Loucy (cell line): Measurements from ENCODE around the gene FAM177A1.

Experiments
- CTCF ChIP-seq: fragments of 200-600 bp; sonication (generic); conservative IDR thresholded peaks from 2 replicates; pipeline ENCODE4 v1.5.1; 2014; ENCODE audit warnings: mild to moderate bottlenecking, antibody characterized with exemption, low read length
- EZH2phosphoT487 ChIP-seq: fragments of 200-600 bp; IDR thresholded peaks from 2 replicates; pipeline ENCODE4 v1.6.1; 2018; ENCODE audit warnings: antibody characterized with exemption, mild to moderate bottlenecking, moderate library complexity, borderline replicate concordance

- TF ChIP-seq CTCF, result no peak
- no peak for TF ChIP-seq EZH2phosphoT487
Observed at GRCh38 chr14:35004839-35005238, 41.2 kb upstream of the FAM177A1 start.
